Osteocyte (in vitro differentiated cells): ENCODE measurements around the gene USH1C. TPM values are rescaled to one million over a fixed set of nuclear protein-coding genes. Genes with fewer than 3 reads are reported as not detected.

Experiments used
- DNase-seq: peaks from one replicate; pipeline ENCODE4 v3.0.0; 2021; ENCODE audit warnings: mixed read lengths; ENCODE audit not compliant: unreplicated experiment; ENCODE audit errors: extremely low spot score
- H3K27ac Mint-ChIP-seq: one replicate; pipeline ENCODE4 v1.8.0; 2021; ENCODE audit warnings: mild to moderate bottlenecking, mixed read lengths; ENCODE audit not compliant: unreplicated experiment
- H3K27me3 Mint-ChIP-seq: one replicate; pipeline ENCODE4 v1.8.0; 2021; ENCODE audit warnings: mixed read lengths; ENCODE audit not compliant: unreplicated experiment
- H3K36me3 Mint-ChIP-seq: one replicate; pipeline ENCODE4 v1.8.0; 2021; ENCODE audit warnings: mixed read lengths; ENCODE audit not compliant: unreplicated experiment
- H3K4me1 Mint-ChIP-seq: one replicate; pipeline ENCODE4 v1.8.0; 2021; ENCODE audit warnings: mixed read lengths; ENCODE audit not compliant: unreplicated experiment
- H3K4me3 Mint-ChIP-seq: one replicate; pipeline ENCODE4 v1.8.0; 2021; ENCODE audit warnings: mild to moderate bottlenecking, moderate library complexity, mixed read lengths; ENCODE audit not compliant: unreplicated experiment
- H3K9me3 Mint-ChIP-seq: one replicate; pipeline ENCODE4 v1.8.0; 2021; ENCODE audit warnings: mixed read lengths; ENCODE audit not compliant: unreplicated experiment
- total RNA-seq: library from RNA; stranded (reverse); gene quantifications from 2 replicates; pipeline ENCODE4 v1.2.1, GENCODE V29; 2021
- TF ChIP-seq, protein P1 (sequence below): fragments of 200-600 bp; sonication (generic); IDR thresholded peaks from 2 replicates; pipeline ENCODE4 v1.5.0; 2021; ENCODE audit warnings: antibody characterized with exemption, mild to moderate bottlenecking, moderate library complexity

Gene USH1C
- total RNA-seq, 1 donor from 2014 or later, result not detected

DNA sequence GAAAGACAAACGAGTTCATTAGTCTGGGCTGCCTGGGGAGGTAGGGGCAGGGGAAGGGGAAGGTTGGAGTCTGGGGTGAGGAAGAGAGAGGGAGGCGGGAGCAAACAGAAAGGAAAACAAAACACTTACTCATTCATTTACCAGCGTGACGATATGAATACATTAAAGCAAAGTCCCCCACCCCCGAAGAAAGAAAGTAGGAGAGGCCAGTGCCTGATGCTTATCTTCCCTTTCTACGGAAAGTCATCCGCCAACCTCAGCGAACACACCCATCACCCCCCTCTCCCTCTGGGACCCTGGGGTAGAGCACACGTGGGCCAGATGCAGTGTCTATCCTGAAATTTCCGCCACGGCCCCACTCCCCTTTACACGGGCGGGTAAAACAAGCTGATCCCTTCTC is 81.3 kb downstream of the USH1C start:
- TF ChIP-seq, protein P1, sequence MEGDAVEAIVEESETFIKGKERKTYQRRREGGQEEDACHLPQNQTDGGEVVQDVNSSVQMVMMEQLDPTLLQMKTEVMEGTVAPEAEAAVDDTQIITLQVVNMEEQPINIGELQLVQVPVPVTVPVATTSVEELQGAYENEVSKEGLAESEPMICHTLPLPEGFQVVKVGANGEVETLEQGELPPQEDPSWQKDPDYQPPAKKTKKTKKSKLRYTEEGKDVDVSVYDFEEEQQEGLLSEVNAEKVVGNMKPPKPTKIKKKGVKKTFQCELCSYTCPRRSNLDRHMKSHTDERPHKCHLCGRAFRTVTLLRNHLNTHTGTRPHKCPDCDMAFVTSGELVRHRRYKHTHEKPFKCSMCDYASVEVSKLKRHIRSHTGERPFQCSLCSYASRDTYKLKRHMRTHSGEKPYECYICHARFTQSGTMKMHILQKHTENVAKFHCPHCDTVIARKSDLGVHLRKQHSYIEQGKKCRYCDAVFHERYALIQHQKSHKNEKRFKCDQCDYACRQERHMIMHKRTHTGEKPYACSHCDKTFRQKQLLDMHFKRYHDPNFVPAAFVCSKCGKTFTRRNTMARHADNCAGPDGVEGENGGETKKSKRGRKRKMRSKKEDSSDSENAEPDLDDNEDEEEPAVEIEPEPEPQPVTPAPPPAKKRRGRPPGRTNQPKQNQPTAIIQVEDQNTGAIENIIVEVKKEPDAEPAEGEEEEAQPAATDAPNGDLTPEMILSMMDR, result no peak
- Mint-ChIP-seq H3K27me3 (peaks cover 27% of the 10 kb centered on the region), H3K36me3 (no peaks in the 10 kb centered on the region), H3K4me3 (no peak overlapping the region), H3K4me1 (no peaks in the 10 kb centered on the region), H3K9me3 (no peaks in the 10 kb centered on the region), H3K27ac (no peak overlapping the region)
- DNase-seq, result no peak

DNA sequence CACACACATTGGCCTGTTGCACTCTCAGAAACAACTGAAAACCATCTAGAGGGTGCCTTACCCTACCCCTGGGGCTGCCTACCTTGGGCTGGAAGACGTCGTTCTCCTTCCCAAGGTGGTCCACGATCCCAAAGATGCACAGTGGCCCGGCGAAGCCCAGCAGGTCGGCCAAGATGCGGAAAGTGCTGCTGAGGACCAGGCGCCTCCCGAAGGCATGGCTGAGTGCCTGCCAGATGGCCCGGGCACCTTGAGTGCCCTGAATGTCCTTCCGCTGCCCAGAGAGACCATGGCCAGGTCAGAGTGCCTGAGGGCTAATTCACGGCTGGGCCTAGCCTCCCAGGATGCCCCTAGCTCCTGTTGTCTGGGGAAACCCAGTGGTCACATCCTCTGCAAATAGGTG is 83.8 kb downstream of the USH1C start:
- no peak for DNase-seq
- H3K4me3 Mint-ChIP-seq, result no peak overlapping the region
- H3K27me3 Mint-ChIP-seq, result peaks cover 34% of the 10 kb centered on the region
- no peaks in the 10 kb centered on the region for H3K4me1 Mint-ChIP-seq
- H3K27ac Mint-ChIP-seq, result no peak overlapping the region
- H3K36me3 Mint-ChIP-seq, result no peaks in the 10 kb centered on the region
- H3K9me3 Mint-ChIP-seq, result no peaks in the 10 kb centered on the region
- TF ChIP-seq, protein P1, result no peak

DNA sequence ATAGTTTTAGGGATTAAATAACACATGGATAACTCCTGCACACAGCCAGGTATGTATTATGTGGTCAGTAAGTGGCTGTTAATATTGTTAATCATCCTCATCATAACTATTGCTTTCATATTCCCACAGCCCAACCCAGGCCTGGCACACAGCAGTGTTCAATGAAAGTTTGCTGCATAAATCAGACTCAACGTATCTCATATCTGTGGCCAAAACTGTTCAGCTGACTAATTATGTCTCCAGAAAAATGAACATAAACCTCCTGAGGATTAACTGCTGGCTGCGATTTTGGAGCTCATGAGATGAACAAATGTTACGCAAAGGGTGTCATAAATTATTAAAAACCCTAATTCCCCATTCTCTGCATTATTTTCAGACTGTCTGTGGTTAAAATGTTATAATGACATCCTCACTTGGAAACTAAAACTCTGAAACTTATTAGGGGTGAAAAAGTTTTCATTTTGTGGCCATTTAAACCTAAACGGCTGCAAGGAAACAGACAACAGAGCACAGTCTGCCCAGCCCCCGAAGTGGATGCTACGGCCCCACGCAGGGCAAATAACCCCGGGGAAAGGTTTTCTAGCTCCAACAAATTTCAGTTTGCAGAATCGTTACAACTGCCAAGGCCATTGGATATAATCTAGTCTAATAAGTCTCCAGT is 84.8 kb downstream of the USH1C start:
- no peaks in the 10 kb centered on the region for H3K36me3 Mint-ChIP-seq
- H3K27me3 Mint-ChIP-seq, result peaks cover 28% of the 10 kb centered on the region
- H3K4me3 Mint-ChIP-seq, result no peak overlapping the region
- H3K27ac Mint-ChIP-seq, result no peak overlapping the region
- no peaks in the 10 kb centered on the region for H3K9me3 Mint-ChIP-seq
- DNase-seq, result no peak
- TF ChIP-seq, protein P1, result no peak
- H3K4me1 Mint-ChIP-seq, result no peaks in the 10 kb centered on the region

DNA sequence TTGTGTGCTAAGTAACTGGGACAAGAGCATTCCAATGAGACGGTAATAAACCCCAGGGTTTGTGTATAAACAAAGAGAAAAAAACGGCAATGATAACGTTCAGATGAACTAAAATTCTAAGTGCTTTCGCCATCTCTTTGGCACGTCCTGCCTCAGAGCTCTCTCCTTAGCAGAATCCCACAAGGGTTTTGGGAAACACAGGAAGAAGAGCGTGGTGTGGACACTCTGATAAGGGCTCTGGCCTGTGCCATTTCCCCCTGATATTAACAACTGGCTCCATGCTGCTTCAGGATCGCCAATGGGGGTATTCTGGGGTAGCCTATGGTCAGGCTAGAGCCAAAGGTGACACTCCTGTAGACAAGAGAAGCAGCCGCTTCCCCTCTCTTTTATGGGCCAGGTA is 85.9 kb downstream of the USH1C start:
- DNase-seq, result no peak
- TF ChIP-seq, protein P1, result no peak
- Mint-ChIP-seq H3K36me3 (no peaks in the 10 kb centered on the region), H3K27me3 (peaks cover 35% of the 10 kb centered on the region), H3K27ac (no peak overlapping the region), H3K9me3 (no peaks in the 10 kb centered on the region), H3K4me3 (no peak overlapping the region), H3K4me1 (no peaks in the 10 kb centered on the region)

DNA sequence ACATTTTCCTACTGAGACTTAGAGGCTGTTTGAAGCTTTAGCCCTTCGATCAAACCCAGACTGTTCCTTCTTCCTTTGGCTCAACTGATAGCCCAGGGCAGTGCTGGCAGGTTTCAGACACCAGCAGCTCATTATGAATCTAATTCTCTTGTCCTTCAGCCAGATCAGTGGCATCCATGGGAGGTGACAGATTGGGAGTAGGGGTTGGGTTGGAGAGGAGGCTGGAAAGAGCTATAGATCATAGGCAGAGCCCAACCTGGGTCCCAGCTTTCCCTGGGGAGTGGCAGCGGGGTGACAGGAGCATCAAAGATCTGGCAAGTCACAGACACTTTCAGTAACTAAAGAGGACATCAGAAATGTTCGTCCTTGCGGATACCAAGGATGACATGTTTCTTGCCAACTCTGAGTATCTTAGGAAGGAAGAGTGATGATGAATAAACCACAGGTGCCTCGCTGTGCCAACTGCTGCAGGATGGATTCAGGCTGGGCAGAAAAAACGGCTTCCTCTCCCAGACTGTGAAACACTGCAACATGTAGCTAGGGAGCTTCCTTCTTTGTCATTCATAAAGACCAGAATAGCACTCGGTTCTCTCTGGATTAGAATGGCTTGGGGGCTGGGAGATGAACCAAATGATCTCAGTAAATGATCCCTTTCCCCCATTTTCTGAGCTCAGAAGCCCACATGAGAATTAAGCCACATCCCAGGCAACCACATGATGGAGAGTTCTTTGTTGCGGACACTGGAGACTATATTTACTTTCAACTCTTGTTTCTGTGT is 86.6 kb downstream of the USH1C start:
- Mint-ChIP-seq H3K27me3 (peaks cover 35% of the 10 kb centered on the region), H3K9me3 (no peaks in the 10 kb centered on the region), H3K27ac (no peak overlapping the region), H3K36me3 (no peaks in the 10 kb centered on the region), H3K4me1 (no peaks in the 10 kb centered on the region), H3K4me3 (no peak overlapping the region)
- no peak for DNase-seq
- TF ChIP-seq, protein P1, result no peak
